ENCODE results near the gene HEATR5B. TPM values are rescaled to one million over a fixed set of nuclear protein-coding genes. Genes with fewer than 3 reads are reported as not detected.

HEATR5B gene
- total RNA-seq, 2 experiments from 2014 or later = 18.3 to 19.3 TPM

GRCh38 chr2:37098416-37099118, 14.4 kb upstream of the HEATR5B start:
- Mint-ChIP-seq H3K4me1 (no peaks in the 10 kb centered on the region), H3K4me3 (no peak overlapping the region), H3K27ac (no peak overlapping the region), H3K36me3 (ENCODE audit: low read depth) (peaks cover 67% of the 10 kb centered on the region), H3K27me3 (no peaks in the 10 kb centered on the region), H3K9me3 (no peaks in the 10 kb centered on the region)
- CTCF ChIA-PET = no interaction called here
- no peak for DNase-seq
- POLR2A ChIA-PET = no interaction called here

- Mint-ChIP-seq H3K27ac (no peak overlapping the region), H3K4me1 (no peaks in the 10 kb centered on the region), H3K9me3 (no peaks in the 10 kb centered on the region), H3K36me3 (ENCODE audit: low read depth) (peaks cover 61% of the 10 kb centered on the region), H3K27me3 (no peaks in the 10 kb centered on the region), H3K4me3 (no peak overlapping the region)
- POLR2A ChIA-PET = no interaction called here
- CTCF ChIA-PET = no interaction called here
- DNase-seq = no peak
These were observed 12.4 kb upstream of the HEATR5B start for GRCh38 chr2:37096568-37096967.

GRCh38 chr2:37091873-37092272, 7.7 kb upstream of the HEATR5B start:
- H3K4me1 Mint-ChIP-seq = no peaks in the 10 kb centered on the region
- no peak for DNase-seq
- CTCF ChIA-PET = no interaction called here
- H3K4me3 Mint-ChIP-seq = no peak overlapping the region
- H3K27me3 Mint-ChIP-seq = no peaks in the 10 kb centered on the region
- H3K36me3 Mint-ChIP-seq (ENCODE audit: low read depth) = peaks cover 45% of the 10 kb centered on the region
- POLR2A ChIA-PET = interaction anchor here (0.9 kb wide), 1 partner anchor 162 kb away, joined by 3 read pairs; no protein-coding TSS in a partner anchor
- no peaks in the 10 kb centered on the region for H3K9me3 Mint-ChIP-seq
- H3K27ac Mint-ChIP-seq = no peak overlapping the region

- H3K4me3 Mint-ChIP-seq = no peak overlapping the region
- no peaks in the 10 kb centered on the region for H3K9me3 Mint-ChIP-seq
- H3K4me1 Mint-ChIP-seq = no peaks in the 10 kb centered on the region
- POLR2A ChIA-PET = no interaction called here
- H3K27me3 Mint-ChIP-seq = no peaks in the 10 kb centered on the region
- no peak overlapping the region for H3K27ac Mint-ChIP-seq
- CTCF ChIA-PET = no interaction called here
- peaks cover 33% of the 10 kb centered on the region for H3K36me3 Mint-ChIP-seq (ENCODE audit: low read depth)
- DNase-seq = no peak
These were observed 5.9 kb upstream of the HEATR5B start for GRCh38 chr2:37090019-37090477.

DNA sequence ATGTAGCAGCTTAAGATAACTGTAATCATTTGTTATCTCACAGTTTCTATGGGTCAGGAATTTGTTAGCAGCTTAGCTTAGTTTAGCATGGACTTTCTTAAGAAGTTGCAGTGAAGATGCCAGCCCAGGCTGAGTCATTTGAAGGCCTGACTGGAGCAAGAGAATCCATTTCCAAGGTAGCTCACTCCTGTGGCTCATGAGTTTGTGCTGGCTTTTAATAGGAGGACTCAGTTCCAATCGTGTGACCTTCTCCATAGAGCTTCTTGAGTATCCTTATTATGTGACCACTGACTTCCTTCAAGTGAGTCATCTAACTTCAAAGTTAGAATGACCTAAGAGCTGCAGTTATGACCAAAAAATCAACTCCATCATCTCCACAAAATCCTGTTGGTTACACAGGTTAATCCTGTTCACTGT, 1.6 kb upstream of the HEATR5B start:
- Mint-ChIP-seq H3K9me3 (no peaks in the 10 kb centered on the region), H3K27ac (no peak overlapping the region), H3K27me3 (no peaks in the 10 kb centered on the region), H3K4me3 (no peak overlapping the region), H3K4me1 (peaks cover 24% of the 10 kb centered on the region), H3K36me3 (ENCODE audit: low read depth) (peaks cover 34% of the 10 kb centered on the region)
- ChIA-PET CTCF (no interaction called here), POLR2A (interaction anchor here (1.0 to 1.7 kb wide), 3 partner anchors 9 to 119 kb away, joined by 4 to 6 read pairs (median 4); partner anchors contain the start of gene STRN)
- no peak for DNase-seq

- Mint-ChIP-seq H3K9me3 (no peaks in the 10 kb centered on the region), H3K27ac (no peak overlapping the region), H3K36me3 (ENCODE audit: low read depth) (peaks cover 38% of the 10 kb centered on the region), H3K4me1 (peaks cover 33% of the 10 kb centered on the region), H3K27me3 (no peaks in the 10 kb centered on the region), H3K4me3 (no peak overlapping the region)
- DNase-seq = no peak
- ChIA-PET POLR2A (interaction anchor here (1.0 to 1.7 kb wide), 6 partner anchors 8 to 118 kb away, joined by 3 to 7 read pairs (median 4); partner anchors contain the start of gene EIF2AK2), CTCF (interaction anchor here (1.8 kb wide), 1 partner anchor 8 kb away, joined by 3 read pairs; no protein-coding TSS in a partner anchor)
These were observed 625 bp upstream of the HEATR5B start for GRCh38 chr2:37084797-37085196.

DNA sequence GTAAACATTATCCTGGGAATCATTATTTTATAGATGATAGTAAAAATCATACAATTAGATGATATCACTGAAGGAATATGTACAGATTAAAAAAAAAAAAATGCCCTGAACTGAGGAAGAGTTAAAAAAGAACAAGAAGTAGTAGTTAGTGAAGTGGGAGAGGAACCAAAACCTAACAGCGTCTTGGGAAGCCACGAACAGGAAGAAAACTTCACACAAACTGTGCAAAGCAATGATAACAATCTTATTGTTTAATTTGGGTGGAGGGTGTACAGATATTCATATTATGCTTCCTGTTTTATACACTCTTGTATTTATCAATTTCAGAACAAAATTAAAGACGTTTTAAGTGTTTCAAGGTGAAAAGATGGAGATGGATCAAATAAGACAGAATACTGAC, 3.5 kb downstream of the HEATR5B start:
- H3K4me3 Mint-ChIP-seq = peak overlapping the region; percentile 30
- H3K9me3 Mint-ChIP-seq = no peaks in the 10 kb centered on the region
- CTCF ChIA-PET = no interaction called here
- peak overlapping the region; percentile 66 for H3K27ac Mint-ChIP-seq
- no peaks in the 10 kb centered on the region for H3K27me3 Mint-ChIP-seq
- POLR2A ChIA-PET = no interaction called here
- DNase-seq = no peak
- peaks cover 44% of the 10 kb centered on the region for H3K4me1 Mint-ChIP-seq
- peaks cover 51% of the 10 kb centered on the region for H3K36me3 Mint-ChIP-seq (ENCODE audit: low read depth)

GRCh38 chr2:37080266-37080665, 3.9 kb downstream of the HEATR5B start:
- POLR2A ChIA-PET = no interaction called here

GRCh38 chr2:37070931-37071330, 13.2 kb downstream of the HEATR5B start:
- Mint-ChIP-seq H3K27ac (no peak overlapping the region), H3K27me3 (no peaks in the 10 kb centered on the region), H3K4me1 (peaks cover 11% of the 10 kb centered on the region), H3K9me3 (no peaks in the 10 kb centered on the region), H3K36me3 (ENCODE audit: low read depth) (peaks cover 55% of the 10 kb centered on the region), H3K4me3 (no peak overlapping the region)
- ChIA-PET POLR2A (no interaction called here), CTCF (no interaction called here)
- no peak for DNase-seq

More at GRCh38 chr2:37080266-37080665, 3.9 kb downstream of the HEATR5B start:
- Mint-ChIP-seq H3K4me1 (peaks cover 44% of the 10 kb centered on the region), H3K27ac (peak overlapping the region; percentile 19), H3K4me3 (peak overlapping the region; percentile 30), H3K36me3 (ENCODE audit: low read depth) (peaks cover 54% of the 10 kb centered on the region), H3K9me3 (no peaks in the 10 kb centered on the region), H3K27me3 (no peaks in the 10 kb centered on the region)
- CTCF ChIA-PET = no interaction called here
- DNase-seq = no peak

DNA sequence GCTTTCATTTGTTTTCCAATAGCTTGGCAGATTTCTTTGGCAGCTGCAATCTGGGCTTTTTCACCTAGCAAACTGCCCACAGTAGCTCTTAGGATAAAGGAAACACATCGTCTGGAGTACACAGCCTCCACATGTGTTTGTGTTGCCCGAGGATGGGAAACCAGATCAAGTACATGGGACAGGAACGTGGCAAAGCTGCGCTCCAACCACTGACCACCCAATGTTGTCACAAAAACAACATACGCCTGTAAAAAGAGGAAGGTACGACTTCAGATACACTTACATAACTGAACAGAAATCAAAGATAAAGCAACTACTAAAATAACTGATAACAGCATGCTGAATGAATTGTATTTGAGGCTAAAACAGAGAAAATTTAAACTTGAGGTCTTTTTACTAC, 15.5 kb downstream of the HEATR5B start:
- Mint-ChIP-seq H3K36me3 (ENCODE audit: low read depth) (peaks cover 47% of the 10 kb centered on the region), H3K4me3 (no peak overlapping the region), H3K27me3 (no peaks in the 10 kb centered on the region), H3K4me1 (peaks cover 7% of the 10 kb centered on the region), H3K27ac (no peak overlapping the region), H3K9me3 (no peaks in the 10 kb centered on the region)
- ChIA-PET POLR2A (no interaction called here), CTCF (no interaction called here)
- no peak for DNase-seq

GRCh38 chr2:37061776-37062175, 22.4 kb downstream of the HEATR5B start:
- H3K4me1 Mint-ChIP-seq = peaks cover 3% of the 10 kb centered on the region
- no peak overlapping the region for H3K27ac Mint-ChIP-seq
- ChIA-PET CTCF (no interaction called here), POLR2A (no interaction called here)
- H3K9me3 Mint-ChIP-seq = no peaks in the 10 kb centered on the region
- no peak for DNase-seq
- H3K27me3 Mint-ChIP-seq = no peaks in the 10 kb centered on the region
- peaks cover 32% of the 10 kb centered on the region for H3K36me3 Mint-ChIP-seq (ENCODE audit: low read depth)
- no peak overlapping the region for H3K4me3 Mint-ChIP-seq

GRCh38 chr2:37061013-37061711, 23.0 kb downstream of the HEATR5B start:
- CTCF ChIA-PET = no interaction called here
- Mint-ChIP-seq H3K4me3 (no peak overlapping the region), H3K4me1 (peaks cover 4% of the 10 kb centered on the region), H3K36me3 (ENCODE audit: low read depth) (peaks cover 35% of the 10 kb centered on the region), H3K27ac (no peak overlapping the region), H3K27me3 (no peaks in the 10 kb centered on the region), H3K9me3 (no peaks in the 10 kb centered on the region)
- POLR2A ChIA-PET = interaction anchor here (0.6 kb wide), 1 partner anchor 188 kb away, joined by 3 read pairs; no protein-coding TSS in a partner anchor
- no peak for DNase-seq

DNA sequence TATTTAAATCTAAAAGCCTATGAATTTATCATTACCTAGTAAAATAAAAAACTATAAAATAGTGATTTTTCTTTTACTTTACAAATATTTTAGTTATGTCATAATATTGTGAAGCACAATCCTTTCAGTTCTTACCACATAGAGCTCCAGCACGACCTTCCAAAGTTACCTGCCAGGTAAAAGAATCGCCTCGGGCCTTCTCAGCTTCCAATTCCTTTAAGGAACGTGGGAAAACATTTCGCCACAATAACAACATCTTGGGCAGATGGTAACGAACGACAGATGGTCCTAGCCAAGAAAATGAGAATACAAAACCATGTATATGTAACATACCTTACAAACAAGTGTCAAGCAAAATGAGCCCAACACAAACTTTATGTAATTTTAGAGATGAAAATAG, 23.7 kb downstream of the HEATR5B start:
- no peak overlapping the region for H3K4me3 Mint-ChIP-seq
- peaks cover 4% of the 10 kb centered on the region for H3K4me1 Mint-ChIP-seq
- ChIA-PET CTCF (no interaction called here), POLR2A (interaction anchor here (0.6 kb wide), 1 partner anchor 187 kb away, joined by 3 read pairs; no protein-coding TSS in a partner anchor)
- H3K27ac Mint-ChIP-seq = no peak overlapping the region
- no peaks in the 10 kb centered on the region for H3K9me3 Mint-ChIP-seq
- no peak for DNase-seq
- no peaks in the 10 kb centered on the region for H3K27me3 Mint-ChIP-seq
- peaks cover 35% of the 10 kb centered on the region for H3K36me3 Mint-ChIP-seq (ENCODE audit: low read depth)

Measured in activated CD4-positive, alpha-beta memory T cell treated with anti-CD3 and anti-CD28 coated beads, Interleukin-2, amount 10 ng/mL, durations not matched to agents 7 days and 5 days (primary cell).